Fibroblast of skin of left quadriceps (primary cell): ENCODE results near the gene FADD.
A peak's percentile ranks its signal among the peaks of the same experiment; 100 is the strongest.
"Not testable (repeated sequence)": the region's sequence is repeated elsewhere in the genome, so short reads cannot be mapped to it uniquely, and the experiment has no call there.

ENCODE experiments used
- DNase-seq, 2 experiments: peaks; one replicate each; pipeline ENCODE4 v3.0.0-alpha.2; 2013; ENCODE audit warnings: low read depth in 2 of 2

The FADD gene

GRCh38 chr11:70180906-70181305 is 22.2 kb upstream of the FADD start:
- no peak for DNase-seq

- DNase-seq = no peak
These were observed 20.8 kb upstream of the FADD start for GRCh38 chr11:70182266-70182665.

- DNase-seq = no peak
These were observed 20.1 kb upstream of the FADD start for GRCh38 chr11:70183032-70183431.

DNA sequence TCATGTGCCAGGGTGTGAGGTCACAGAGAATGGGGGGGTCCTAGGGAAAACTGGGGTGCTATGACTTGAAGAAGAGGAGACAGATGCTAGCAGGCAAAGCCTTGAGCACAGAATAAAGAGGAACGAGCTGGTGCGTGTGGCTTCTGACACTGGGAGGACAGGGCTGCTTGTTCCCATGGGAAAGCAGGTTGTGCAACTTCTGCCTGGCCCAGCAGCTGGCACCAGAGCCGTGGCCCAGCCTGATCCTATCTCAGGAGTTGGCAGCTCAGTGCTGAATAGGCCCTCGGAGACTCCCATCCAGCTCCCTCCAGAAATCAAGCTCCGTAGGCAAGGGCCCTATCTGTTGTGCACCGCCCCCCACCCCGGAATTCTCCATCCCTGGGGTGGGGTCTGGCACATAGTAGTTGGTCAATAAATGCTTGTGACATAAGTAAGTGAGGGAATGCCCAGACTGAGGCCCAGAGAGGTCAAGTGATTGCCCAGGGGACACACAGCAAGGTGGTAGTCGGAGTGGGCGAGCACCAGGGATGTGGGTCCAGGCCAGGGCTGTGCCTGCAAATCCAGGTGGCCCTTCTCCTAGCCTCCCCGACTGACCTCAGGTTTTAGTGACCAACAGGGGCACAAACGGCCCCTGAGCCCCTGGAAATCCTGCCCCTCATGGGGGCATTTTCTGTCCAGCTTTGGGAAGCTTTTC is 19.5 kb upstream of the FADD start:
- no peak for DNase-seq

- no peak for DNase-seq
These were observed 18.7 kb upstream of the FADD start for GRCh38 chr11:70184396-70184795.

- DNase-seq = no peak
These were observed 17.6 kb upstream of the FADD start for GRCh38 chr11:70185348-70186055.

DNA sequence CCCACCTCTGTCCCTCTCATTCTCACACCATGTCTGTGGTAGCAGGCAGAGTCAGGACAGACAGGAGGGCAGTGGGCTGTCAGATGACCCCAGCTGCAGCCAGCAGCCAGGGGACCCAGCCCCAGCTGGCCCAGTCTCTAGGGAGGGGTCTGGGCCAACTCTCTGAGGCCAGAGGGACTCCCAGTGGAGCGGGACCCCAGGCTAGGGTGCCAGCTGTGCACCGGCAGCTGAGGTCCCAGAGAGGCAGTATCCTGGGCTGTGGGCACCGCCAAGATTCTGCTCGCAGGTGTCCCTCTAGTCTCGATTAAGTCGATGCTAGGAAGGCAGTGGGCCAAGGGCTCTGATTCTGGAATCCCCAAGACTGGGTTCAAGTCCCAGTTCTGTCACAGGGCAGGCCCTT is 16.7 kb upstream of the FADD start:
- no peak for DNase-seq

DNA sequence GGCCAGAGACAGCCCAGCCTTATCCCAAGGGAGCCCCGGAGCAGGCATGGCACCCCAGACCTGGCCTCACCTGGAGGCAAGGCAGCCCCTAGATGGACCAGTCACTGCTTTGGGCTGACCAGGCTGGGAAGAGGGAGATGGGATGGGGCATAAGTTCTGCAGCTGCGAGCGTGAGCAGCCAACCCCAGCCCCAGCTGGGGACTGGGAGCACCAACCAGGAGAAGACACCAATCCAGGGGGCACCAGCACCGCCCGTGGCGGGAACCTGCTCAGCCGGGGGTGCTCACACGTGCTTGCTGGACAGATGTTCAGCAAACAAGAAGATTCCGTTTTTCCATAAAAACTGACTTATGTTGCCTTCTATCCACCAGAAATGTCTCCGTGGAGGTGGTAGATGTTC is 16.2 kb upstream of the FADD start:
- no peak for DNase-seq

GRCh38 chr11:70187771-70188170 is 15.3 kb upstream of the FADD start:
- DNase-seq = no peak

DNA sequence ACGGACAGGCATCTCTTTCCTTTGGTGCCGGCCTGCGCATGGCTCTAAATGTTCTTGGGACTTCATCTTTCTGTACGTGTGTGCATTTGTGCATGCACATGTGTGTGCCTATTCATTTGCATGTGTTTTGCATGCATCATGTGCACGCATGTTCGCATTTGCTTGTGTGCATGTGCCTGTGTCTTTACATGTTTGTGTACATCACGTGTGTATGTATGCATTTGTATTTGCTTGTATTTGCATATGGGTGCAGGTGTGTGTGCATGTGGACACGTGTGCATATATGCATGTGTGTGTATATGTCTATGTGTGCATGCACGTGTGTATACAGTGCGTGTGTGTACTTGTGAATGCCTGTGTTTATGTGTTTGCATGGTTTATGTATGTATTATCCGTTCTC is 13.5 kb upstream of the FADD start:
- no peak for DNase-seq

GRCh38 chr11:70191495-70192140 is 11.5 kb upstream of the FADD start:
- DNase-seq = no peak

- no peak for DNase-seq
These were observed 10.3 kb upstream of the FADD start for GRCh38 chr11:70192666-70193410.

DNA sequence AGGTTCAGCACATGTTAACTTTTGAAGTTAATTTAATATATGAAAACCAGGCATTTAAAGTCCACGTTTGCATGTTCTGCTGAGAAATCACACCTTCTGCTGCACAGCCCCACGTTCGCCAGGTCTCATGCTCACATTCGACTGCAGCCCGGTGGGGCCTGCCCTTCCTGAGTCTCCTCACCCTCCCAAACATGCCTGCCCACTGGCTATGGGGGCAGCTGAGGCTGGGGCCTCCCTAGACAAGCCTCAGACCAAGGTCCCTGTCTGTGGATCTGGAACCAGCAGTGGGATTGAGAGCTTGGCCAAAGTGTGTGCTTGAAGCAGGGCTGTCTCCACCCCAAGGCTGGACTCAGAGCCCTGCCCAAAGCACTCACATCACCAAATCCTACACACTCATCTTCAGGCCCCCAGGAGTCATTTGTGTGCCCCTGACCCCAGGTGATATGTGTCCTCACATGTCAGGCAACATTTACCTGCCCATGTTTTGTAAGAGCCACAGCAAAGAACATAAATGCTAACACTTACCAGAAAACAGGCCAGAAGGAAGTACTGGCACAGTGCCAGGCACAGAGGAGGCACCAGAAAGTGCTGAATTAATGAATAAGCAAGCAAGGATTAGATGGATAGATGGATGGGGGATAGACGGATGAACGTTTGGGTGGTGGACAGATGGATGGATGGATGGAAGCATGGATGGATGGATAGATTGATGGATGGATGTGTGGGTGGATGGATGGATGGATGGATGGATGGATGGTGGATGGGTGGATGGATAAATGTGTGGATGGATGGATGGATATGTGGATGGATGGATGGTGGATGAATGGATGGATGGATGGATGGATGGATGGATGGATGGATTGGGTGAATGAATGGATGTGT is 9.4 kb upstream of the FADD start:
- DNase-seq = no peak

DNA sequence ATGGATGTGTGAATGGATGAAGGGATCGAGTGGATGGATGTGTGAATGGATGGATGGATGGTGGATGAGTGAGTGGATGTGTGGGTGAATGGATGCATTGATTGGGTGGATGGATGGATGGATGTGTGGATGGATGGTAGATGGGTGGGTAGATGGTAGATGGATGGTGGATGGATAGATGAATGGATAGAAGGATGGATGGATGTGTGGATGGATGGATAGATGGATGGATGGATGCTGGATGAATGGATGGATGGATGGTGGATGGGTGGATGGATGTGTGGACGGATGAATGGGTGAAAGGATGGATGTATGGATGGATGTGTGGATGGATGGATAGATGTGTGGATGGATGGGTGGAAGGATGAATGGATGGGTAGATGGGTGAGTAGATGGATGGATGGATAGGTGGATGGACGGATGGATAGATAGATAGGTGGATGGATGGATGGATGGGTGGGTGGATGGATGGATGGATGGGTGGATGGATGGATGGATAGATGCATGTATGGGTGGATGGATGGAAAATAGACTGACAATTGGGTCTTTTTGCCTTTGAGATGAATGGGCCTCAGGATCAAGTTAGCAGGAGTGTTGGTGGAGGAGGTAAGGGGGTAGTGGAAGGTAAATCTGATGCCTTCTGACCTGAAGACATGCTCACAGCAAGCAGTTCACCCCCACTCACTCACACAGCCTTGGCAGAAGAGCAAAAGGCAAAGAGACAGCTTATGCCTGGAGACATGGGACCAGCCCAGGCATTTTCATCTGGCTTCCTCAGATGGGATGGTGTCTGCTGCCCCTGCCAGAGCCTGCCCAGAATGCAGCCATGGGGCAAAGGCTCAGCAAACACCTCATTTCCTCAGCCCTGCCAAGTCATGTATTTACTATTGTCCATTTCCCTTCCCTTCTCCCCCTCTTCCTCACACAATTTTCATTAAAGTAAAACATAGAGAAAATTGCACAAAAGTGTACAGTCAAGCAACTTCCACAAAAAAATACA is 8.0 kb upstream of the FADD start:
- DNase-seq = no peak

DNA sequence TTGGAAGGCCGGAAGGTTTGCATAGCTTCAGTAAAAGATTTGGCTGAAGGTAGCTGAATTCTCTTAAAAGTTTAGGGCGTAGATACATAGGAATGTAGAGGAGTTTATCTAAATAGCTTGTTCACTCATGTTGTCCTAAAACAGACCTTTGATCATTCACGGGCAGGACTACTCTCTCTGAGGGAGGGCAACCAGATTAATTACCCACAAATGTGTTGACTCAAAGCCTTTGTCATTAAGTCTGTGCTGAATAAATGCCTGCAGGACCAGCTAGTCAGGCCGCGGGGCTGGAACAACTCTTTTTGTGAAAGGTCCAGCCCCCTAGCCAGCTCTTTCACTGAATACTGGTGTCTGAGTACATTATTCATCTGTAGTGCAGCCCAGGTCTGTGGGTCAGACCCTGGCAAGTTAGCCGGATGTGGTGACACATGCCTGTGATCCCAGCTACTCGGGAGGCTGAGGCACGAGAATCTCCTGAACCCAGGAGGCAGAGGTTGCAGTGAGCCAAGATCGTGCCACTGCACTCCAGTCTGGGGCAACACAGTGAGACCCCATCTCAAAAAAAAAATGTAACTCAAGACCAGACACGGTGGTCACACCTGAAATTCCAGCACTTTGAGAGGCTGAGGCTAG is 2.8 kb upstream of the FADD start:
- DNase-seq = no peak

GRCh38 chr11:70201047-70201446 is 2.0 kb upstream of the FADD start:
- not testable (repeated sequence) for DNase-seq

GRCh38 chr11:70201882-70202861 is 924 bp upstream of the FADD start:
- no peak for DNase-seq

GRCh38 chr11:70203751-70204465 is 812 bp downstream of the FADD start:
- DNase-seq = peak; percentile 61 to 62
